GM12875 (cell line): ENCODE data around the gene CCSER2.
"Not testable (repeated sequence)": the region's sequence is repeated elsewhere in the genome, so short reads cannot be mapped to it uniquely, and the experiment has no call there.

Source experiments
- H3K4me3 ChIP-seq: one replicate; pipeline ENCODE4 v1.5.1; 2011; ENCODE audit warnings: low read depth, low read length, control low read depth
- CTCF ChIP-seq: IDR thresholded peaks from 2 replicates; pipeline ENCODE4 v1.5.1; 2011; ENCODE audit warnings: low read depth, mild to moderate bottlenecking, control low read depth, inconsistent platforms, low read length, moderate library complexity, borderline replicate concordance; ENCODE audit not compliant: insufficient read depth

Gene CCSER2

DNA sequence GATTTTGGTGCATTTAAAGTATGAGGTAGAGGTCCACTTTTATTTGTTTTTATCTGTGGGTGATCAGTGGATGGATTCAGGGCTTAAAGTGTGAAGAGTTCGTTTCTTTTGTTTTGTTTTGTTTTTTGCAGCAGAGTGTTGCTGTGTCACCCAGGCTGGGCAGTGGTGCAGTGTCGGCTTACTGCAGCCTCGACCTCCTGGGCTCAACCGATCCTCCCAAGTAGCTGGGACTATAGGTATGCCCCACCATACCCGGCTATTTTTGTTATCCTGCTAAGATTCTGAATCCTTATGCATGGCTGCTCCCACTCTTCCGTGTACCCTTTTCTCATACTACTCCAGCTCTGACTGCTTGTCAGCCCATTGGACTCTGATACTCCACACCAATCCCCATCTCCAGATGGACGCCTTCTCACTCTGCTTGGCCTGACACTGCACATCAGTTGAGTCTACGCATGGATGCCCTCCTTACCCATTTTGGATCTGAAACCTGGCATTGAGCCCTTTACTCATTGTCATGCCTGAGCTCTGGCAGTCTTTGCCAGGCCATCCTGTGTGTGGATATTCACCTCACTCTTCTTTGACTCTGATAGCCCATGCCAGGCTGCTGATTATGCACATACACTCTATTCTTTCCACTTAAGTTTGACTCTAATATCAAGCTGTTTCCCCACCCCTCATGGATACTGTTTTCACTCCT lies 119.5 kb downstream of the CCSER2 start:
- TF ChIP-seq CTCF, result no peak
- no peak overlapping the region for H3K4me3 ChIP-seq

- H3K4me3 ChIP-seq, result not testable (repeated sequence)
These were observed 121.0 kb downstream of the CCSER2 start for GRCh38 chr10:84449351-84449750.

- no peak overlapping the region for H3K4me3 ChIP-seq
- TF ChIP-seq CTCF, result no peak
These were observed 123.6 kb downstream of the CCSER2 start for GRCh38 chr10:84452003-84452402.

GRCh38 chr10:84453303-84453702 lies 124.9 kb downstream of the CCSER2 start:
- no peak for TF ChIP-seq CTCF
- no peak overlapping the region for H3K4me3 ChIP-seq

GRCh38 chr10:84456126-84456525 lies 127.7 kb downstream of the CCSER2 start:
- TF ChIP-seq CTCF, result no peak
- H3K4me3 ChIP-seq, result no peak overlapping the region

DNA sequence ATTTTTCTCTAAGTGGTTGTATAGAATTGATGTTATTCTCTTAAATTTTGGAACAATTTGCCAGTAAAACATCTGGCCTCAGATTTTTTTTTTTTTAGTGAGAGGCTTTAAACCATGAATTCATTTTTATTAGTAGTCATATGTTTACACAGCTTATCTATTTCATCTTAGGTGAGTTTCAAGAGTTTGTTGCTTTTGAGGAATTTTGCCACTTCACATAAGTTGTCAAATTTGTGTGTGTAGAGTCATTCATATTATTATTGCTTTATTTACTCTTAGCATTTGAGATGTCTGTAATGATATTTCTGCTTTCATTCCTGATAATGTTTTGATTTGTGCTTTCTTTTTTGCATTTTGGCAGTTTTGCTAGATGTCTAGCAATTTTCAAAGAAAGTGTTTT lies 132.1 kb downstream of the CCSER2 start:
- no peak for TF ChIP-seq CTCF
- no peak overlapping the region for H3K4me3 ChIP-seq

- no peak for TF ChIP-seq CTCF
- no peak overlapping the region for H3K4me3 ChIP-seq
These were observed 141.1 kb downstream of the CCSER2 start for GRCh38 chr10:84469470-84469869.

DNA sequence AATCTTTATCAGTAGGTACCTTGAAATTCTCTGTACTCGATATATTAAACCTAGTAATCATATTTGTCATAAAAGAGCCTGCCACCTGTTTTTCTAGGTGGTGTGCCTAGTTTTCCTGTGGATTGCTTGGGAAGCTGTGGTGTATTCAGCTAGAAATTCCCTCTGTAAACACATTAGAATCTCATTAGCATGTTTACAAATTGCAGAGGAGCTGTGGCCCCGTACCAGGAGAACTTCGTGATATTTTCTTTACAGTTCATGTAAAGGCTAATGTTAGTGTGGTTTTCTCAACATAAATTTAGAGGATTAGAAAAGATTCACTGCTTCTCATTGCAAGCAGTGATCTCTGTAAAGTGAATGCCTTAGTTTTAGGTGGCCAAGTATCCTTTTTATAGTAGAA lies 144.7 kb downstream of the CCSER2 start:
- no peak overlapping the region for H3K4me3 ChIP-seq
- TF ChIP-seq CTCF, result no peak
